ENCODE results near the gene NEURL4. TPM values are rescaled to one million over a fixed set of nuclear protein-coding genes. Genes with fewer than 3 reads are reported as not detected.

Gene NEURL4
- total and polyA plus RNA-seq, 2 donors (not counting 3 experiments of a cell fraction or from before 2014, with no cell fraction given): 32.0 to 44.9 TPM

- peak within 1 kb of the TSS; percentile 71 to 93 (median 87) for H3K4me3 ChIP-seq (replicated peaks in 1 of 3; ENCODE audit: insufficient read depth in 1 of 3, low read depth in 1 of 3, low read length in 3 of 3)
- FAIRE-seq (peak; percentile 99), DNase-seq (ENCODE audit: low read depth, low spot score) (peak; percentile 100)
- H3K36me3 ChIP-seq (ENCODE audit: control insufficient read depth in 2 of 2, extremely low read depth in 1 of 2, insufficient read depth in 2 of 2, low read length in 2 of 2): peaks cover 22% of the 10 kb centered on the region in 2 experiments
- no peaks in the 10 kb centered on the region for H3K9me1 ChIP-seq (replicated peaks; ENCODE audit: control insufficient read depth, extremely low read depth, insufficient read depth, low read length)
- peaks cover 43% of the 10 kb centered on the region for H3K79me2 ChIP-seq (ENCODE audit: control insufficient read depth, insufficient read depth, low read length)
- peak within 1 kb of the TSS; percentile 53 for H2AFZ ChIP-seq (ENCODE audit: low read depth, low read length)
- H3K9ac ChIP-seq (replicated peaks; ENCODE audit: extremely low read depth, insufficient read depth, low read length): peak within 1 kb of the TSS; percentile 97
- BruUV-seq (replicated peaks): TSS peak; percentile 47
- TF ChIP-seq EZH2 (IDR thresholded peaks at IDR 0.05; ENCODE audit: borderline replicate concordance, low read depth, low read length, severe bottlenecking): no peak
- TF ChIP-seq MAX (IDR thresholded peaks at IDR 0.05; ENCODE audit: insufficient read depth, insufficient read length): peak; percentile 32
- peak; percentile 83 for TF ChIP-seq POLR2A (IDR thresholded peaks at IDR 0.05; ENCODE audit: low read depth, low read length)
- TF ChIP-seq POLR2AphosphoS5 (IDR thresholded peaks at IDR 0.05; ENCODE audit: insufficient read depth, low read depth, low read length): peak; percentile 79
- no peak for TF ChIP-seq GATA2 (IDR thresholded peaks at IDR 0.05; ENCODE audit: insufficient read depth, insufficient read length, low read depth, low read length)
- no peak for TF ChIP-seq JUN (IDR thresholded peaks at IDR 0.05; ENCODE audit: borderline replicate concordance, insufficient read depth, insufficient read length, low read depth)
- TF ChIP-seq MYC (IDR thresholded peaks at IDR 0.05; ENCODE audit: low read depth, low read length): no peak
- no peak for TF ChIP-seq FOS (IDR thresholded peaks at IDR 0.05; ENCODE audit: borderline replicate concordance, insufficient read depth, low read length)
- no peak for TF ChIP-seq CTCF (IDR thresholded peaks at IDR 0.05; ENCODE audit: extremely low read depth in 1 of 2, insufficient read depth in 1 of 2, low read depth in 1 of 2, low read length in 2 of 2)
- H3K27ac ChIP-seq (ENCODE audit: insufficient read depth, low read depth, low read length): peak within 1 kb of the TSS; percentile 83
- ChIA-PET POLR2A (no interaction called here), CTCF (no interaction called here)
- H3K9me3 ChIP-seq (replicated peaks; ENCODE audit: control insufficient read depth, insufficient read depth, low read length): no peaks in the 10 kb centered on the region
- intact Hi-C loops (cut with micrococcal nuclease): loop anchor here (2.0 kb wide), 1 partner anchor 92 kb away; no protein-coding TSS in a partner anchor
- dilution Hi-C loops (cut with MboI; ENCODE audit: extremely low pct_ligation_motif_present, low sequenced_read_pairs): no loop called here
- peaks cover 12% of the 10 kb centered on the region for H3K4me1 ChIP-seq (ENCODE audit: control insufficient read depth, extremely low read depth, insufficient read depth, low read length)
- H4K20me1 ChIP-seq (replicated peaks; ENCODE audit: control insufficient read depth, extremely low read depth, insufficient read depth, low read length): peaks cover 4% of the 10 kb centered on the region
- peak within 1 kb of the TSS; percentile 80 for H3K4me2 ChIP-seq (ENCODE audit: insufficient read depth, low read length)
- H3K27me3 ChIP-seq (ENCODE audit: control insufficient read depth in 2 of 2, insufficient read depth in 2 of 2, low read length in 2 of 2): no peaks in the 10 kb centered on the region
Observed at GRCh38 chr17:7306911-7307685, 22.0 kb downstream of the NEURL4 start, which contains the start of gene EIF5A. Gene EIF5A, plus strand, starts transcription at chr17:7307628. Its CDS starts 2,008 bp downstream, at chr17:7309636.

Data from endothelial cell of umbilical vein (primary cell).